HEK293 (cell line): ENCODE results near the gene ELMO1.

Experiments used
- CTCF ChIA-PET: fragments of 350-600 bp; formaldehyde crosslinking; extraction: SDS; loops from one replicate; lab custom pipeline; 2021; ENCODE audit warnings: antibody characterized with exemption; lab: Yijun Ruan, JAX
- POLR2A ChIA-PET: fragments of 300-600 bp; formaldehyde crosslinking; extraction: SDS; loops from one replicate; lab custom pipeline; 2020; ENCODE audit warnings: antibody characterized with exemption, inconsistent platforms; lab: Yijun Ruan, JAX
- H3K27ac ChIP-seq: fragments of 200-500 bp; sonication (Bioruptor generic); 2 replicates; pipeline ENCODE4 v1.5.1; 2014; ENCODE audit warnings: low read depth, low read length, control low read depth, inconsistent platforms; ENCODE audit errors: extremely low read depth
- H3K36me3 ChIP-seq, 2 experiments: fragments of 200-500 bp in 1 of 2; sonication (Bioruptor generic) in 1 of 2; 1 replicate in 1 of 2; 2 replicates in 1 of 2; pipeline ENCODE4 v1.5.1; 2014 to 2017; ENCODE audit warnings: inconsistent platforms in 2 of 2, low read length in 2 of 2; ENCODE audit not compliant: control insufficient read depth in 2 of 2, insufficient read depth in 1 of 2
- H3K4me1 ChIP-seq: fragments of 200-500 bp; sonication (Bioruptor generic); 2 replicates; pipeline ENCODE4 v1.5.1; 2014; ENCODE audit warnings: mild to moderate bottlenecking, low read length, inconsistent platforms; ENCODE audit not compliant: control insufficient read depth, insufficient read depth
- H3K4me3 ChIP-seq: 2 replicates; pipeline ENCODE4 v1.5.1; 2011; ENCODE audit warnings: low read depth, mild to moderate bottlenecking, control low read depth, low read length, moderate library complexity
- H3K9me3 ChIP-seq: fragments of 200-500 bp; sonication (Bioruptor generic); 2 replicates; pipeline ENCODE4 v1.5.1; 2014; ENCODE audit warnings: low read depth, low read length, inconsistent platforms; ENCODE audit not compliant: control insufficient read depth, insufficient read depth
- FEZF1 ChIP-seq: fragments of 450-650 bp; formaldehyde crosslinking; IDR thresholded peaks from 2 replicates; pipeline ENCODE4 v1.5.1; 2016; ENCODE audit warnings: missing biosample characterization, missing genetic modification characterization
- GLIS2 ChIP-seq: fragments of 450-650 bp; formaldehyde crosslinking; IDR thresholded peaks from 2 replicates; pipeline ENCODE4 v1.5.1; 2016; ENCODE audit warnings: missing biosample characterization, missing genetic modification characterization
- KLF16 ChIP-seq: fragments of 450-650 bp; formaldehyde crosslinking; IDR thresholded peaks from 2 replicates; pipeline ENCODE4 v1.5.1; 2017; ENCODE audit warnings: missing biosample characterization, missing genetic modification characterization
- PBX3 ChIP-seq: sonication (generic); formaldehyde crosslinking; IDR thresholded peaks from 2 replicates; pipeline ENCODE4 v1.8.1; 2022; ENCODE audit warnings: mild to moderate bottlenecking, moderate library complexity, missing genetic modification reagents
- SP2 ChIP-seq: fragments of 450-650 bp; formaldehyde crosslinking; IDR thresholded peaks from 2 replicates; pipeline ENCODE4 v1.5.1; 2016; ENCODE audit warnings: missing biosample characterization, missing genetic modification characterization
- SP3 ChIP-seq: fragments of 450-650 bp; formaldehyde crosslinking; IDR thresholded peaks from 2 replicates; pipeline ENCODE4 v1.5.1; 2016; ENCODE audit warnings: missing biosample characterization, missing genetic modification characterization
- YY1 ChIP-seq: fragments of 450-650 bp; formaldehyde crosslinking; IDR thresholded peaks from 2 replicates; pipeline ENCODE4 v1.5.1; 2018; ENCODE audit warnings: missing biosample characterization, missing genetic modification characterization
- ZNF138 ChIP-seq: fragments of 450-650 bp; formaldehyde crosslinking; IDR thresholded peaks from 2 replicates; pipeline ENCODE4 v1.5.1; 2016; ENCODE audit warnings: missing biosample characterization, missing genetic modification characterization, borderline replicate concordance
- ZNF155 ChIP-seq: fragments of 450-650 bp; formaldehyde crosslinking; IDR thresholded peaks from 2 replicates; pipeline ENCODE4 v1.5.1; 2016; ENCODE audit warnings: missing biosample characterization, missing genetic modification characterization
- ZNF16 ChIP-seq: fragments of 450-650 bp; formaldehyde crosslinking; IDR thresholded peaks from 2 replicates; pipeline ENCODE4 v1.5.1; 2016; ENCODE audit warnings: low read depth, missing biosample characterization, missing genetic modification characterization
- ZNF221 ChIP-seq: fragments of 450-650 bp; formaldehyde crosslinking; IDR thresholded peaks from 2 replicates; pipeline ENCODE4 v1.5.1; 2017; ENCODE audit warnings: missing biosample characterization, missing genetic modification characterization, borderline replicate concordance
- ZNF335 ChIP-seq: fragments of 450-650 bp; formaldehyde crosslinking; conservative IDR thresholded peaks from 2 replicates; pipeline ENCODE4 v1.5.1; 2016; ENCODE audit warnings: missing biosample characterization, missing genetic modification characterization
- ZNF341 ChIP-seq: fragments of 450-650 bp; formaldehyde crosslinking; IDR thresholded peaks from 2 replicates; pipeline ENCODE4; 2016; ENCODE audit warnings: low read depth, missing biosample characterization, missing genetic modification characterization
- ZNF354C ChIP-seq: fragments of 450-650 bp; formaldehyde crosslinking; IDR thresholded peaks from 2 replicates; pipeline ENCODE4 v1.5.1; 2016; ENCODE audit warnings: missing biosample characterization, missing genetic modification characterization, low read depth, borderline replicate concordance
- ZNF394 ChIP-seq: fragments of 450-650 bp; formaldehyde crosslinking; IDR thresholded peaks from 2 replicates; pipeline ENCODE4 v1.5.1; 2016; ENCODE audit warnings: missing biosample characterization, missing genetic modification characterization, mild to moderate bottlenecking, moderate library complexity, borderline replicate concordance
- ZNF416 ChIP-seq: fragments of 450-650 bp; formaldehyde crosslinking; IDR thresholded peaks from 2 replicates; pipeline ENCODE4 v1.5.1; 2016; ENCODE audit warnings: missing biosample characterization, missing genetic modification characterization
- ZNF510 ChIP-seq: fragments of 450-650 bp; formaldehyde crosslinking; IDR thresholded peaks from 2 replicates; pipeline ENCODE4 v1.5.1; 2018; ENCODE audit warnings: mild to moderate bottlenecking, missing genetic modification characterization, missing biosample characterization; ENCODE audit not compliant: insufficient replicate concordance
- ZNF514 ChIP-seq: fragments of 450-650 bp; formaldehyde crosslinking; IDR thresholded peaks from 2 replicates; pipeline ENCODE4 v1.5.1; 2016; ENCODE audit warnings: missing biosample characterization, missing genetic modification characterization
- ZNF529 ChIP-seq: fragments of 450-650 bp; formaldehyde crosslinking; IDR thresholded peaks from 2 replicates; pipeline ENCODE4 v1.5.1; 2017; ENCODE audit warnings: missing genetic modification characterization, missing biosample characterization; ENCODE audit not compliant: insufficient replicate concordance
- ZNF560 ChIP-seq: fragments of 450-650 bp; formaldehyde crosslinking; IDR thresholded peaks from 2 replicates; pipeline ENCODE4 v1.5.1; 2017; ENCODE audit warnings: missing biosample characterization, missing genetic modification characterization, borderline replicate concordance
- ZNF585B ChIP-seq: fragments of 450-650 bp; formaldehyde crosslinking; IDR thresholded peaks from 2 replicates; pipeline ENCODE4 v1.5.1; 2016; ENCODE audit warnings: missing biosample characterization, missing genetic modification characterization
- ZNF610 ChIP-seq: fragments of 450-650 bp; formaldehyde crosslinking; IDR thresholded peaks from 2 replicates; pipeline ENCODE4 v1.5.1; 2016; ENCODE audit warnings: missing biosample characterization, missing genetic modification characterization, borderline replicate concordance
- TF ChIP-seq, protein P1 (sequence below): fragments of 450-650 bp; formaldehyde crosslinking; IDR thresholded peaks from 2 replicates; pipeline ENCODE4 v1.5.1; 2016; ENCODE audit warnings: missing biosample characterization, missing genetic modification characterization
- TF ChIP-seq, protein P2 (sequence below): fragments of 450-650 bp; formaldehyde crosslinking; IDR thresholded peaks from 2 replicates; pipeline ENCODE4 v1.5.1; 2016; ENCODE audit warnings: missing biosample characterization, missing genetic modification characterization

Gene ELMO1

GRCh38 chr7:36951257-36951697, 497.4 kb downstream of the ELMO1 start:
- no peaks in the 10 kb centered on the region for H3K36me3 ChIP-seq
- H3K27ac ChIP-seq, result no peak overlapping the region
- POLR2A ChIA-PET, result no interaction called here
- TF ChIP-seq GLIS2 (tag by site-specific recombination) (no peak), ZNF610 (tag by site-specific recombination) (no peak), ZNF341 (tag by site-specific recombination) (no peak), ZNF416 (tag by site-specific recombination) (no peak), ZNF354C (tag by site-specific recombination) (no peak), YY1 (no peak), ZNF16 (tag by site-specific recombination) (no peak), FEZF1 (tag by site-specific recombination) (no peak), SP2 (tag by site-specific recombination) (no peak), ZNF514 (no peak), SP3 (tag by site-specific recombination) (no peak), ZNF510 (tag by site-specific recombination) (no peak)
- TF ChIP-seq, protein P1, sequence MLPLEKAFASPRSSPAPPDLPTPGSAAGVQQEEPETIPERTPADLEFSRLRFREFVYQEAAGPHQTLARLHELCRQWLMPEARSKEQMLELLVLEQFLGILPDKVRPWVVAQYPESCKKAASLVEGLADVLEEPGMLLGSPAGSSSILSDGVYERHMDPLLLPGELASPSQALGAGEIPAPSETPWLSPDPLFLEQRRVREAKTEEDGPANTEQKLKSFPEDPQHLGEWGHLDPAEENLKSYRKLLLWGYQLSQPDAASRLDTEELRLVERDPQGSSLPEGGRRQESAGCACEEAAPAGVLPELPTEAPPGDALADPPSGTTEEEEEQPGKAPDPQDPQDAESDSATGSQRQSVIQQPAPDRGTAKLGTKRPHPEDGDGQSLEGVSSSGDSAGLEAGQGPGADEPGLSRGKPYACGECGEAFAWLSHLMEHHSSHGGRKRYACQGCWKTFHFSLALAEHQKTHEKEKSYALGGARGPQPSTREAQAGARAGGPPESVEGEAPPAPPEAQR (tag by site-specific recombination), result no peak
- no peak overlapping the region for H3K4me3 ChIP-seq
- H3K4me1 ChIP-seq, result no peaks in the 10 kb centered on the region
- CTCF ChIA-PET, result interaction anchor here (0.9 kb wide), 1 partner anchor 10 kb away, joined by 3 read pairs; no protein-coding TSS in a partner anchor
- no peaks in the 10 kb centered on the region for H3K9me3 ChIP-seq

DNA sequence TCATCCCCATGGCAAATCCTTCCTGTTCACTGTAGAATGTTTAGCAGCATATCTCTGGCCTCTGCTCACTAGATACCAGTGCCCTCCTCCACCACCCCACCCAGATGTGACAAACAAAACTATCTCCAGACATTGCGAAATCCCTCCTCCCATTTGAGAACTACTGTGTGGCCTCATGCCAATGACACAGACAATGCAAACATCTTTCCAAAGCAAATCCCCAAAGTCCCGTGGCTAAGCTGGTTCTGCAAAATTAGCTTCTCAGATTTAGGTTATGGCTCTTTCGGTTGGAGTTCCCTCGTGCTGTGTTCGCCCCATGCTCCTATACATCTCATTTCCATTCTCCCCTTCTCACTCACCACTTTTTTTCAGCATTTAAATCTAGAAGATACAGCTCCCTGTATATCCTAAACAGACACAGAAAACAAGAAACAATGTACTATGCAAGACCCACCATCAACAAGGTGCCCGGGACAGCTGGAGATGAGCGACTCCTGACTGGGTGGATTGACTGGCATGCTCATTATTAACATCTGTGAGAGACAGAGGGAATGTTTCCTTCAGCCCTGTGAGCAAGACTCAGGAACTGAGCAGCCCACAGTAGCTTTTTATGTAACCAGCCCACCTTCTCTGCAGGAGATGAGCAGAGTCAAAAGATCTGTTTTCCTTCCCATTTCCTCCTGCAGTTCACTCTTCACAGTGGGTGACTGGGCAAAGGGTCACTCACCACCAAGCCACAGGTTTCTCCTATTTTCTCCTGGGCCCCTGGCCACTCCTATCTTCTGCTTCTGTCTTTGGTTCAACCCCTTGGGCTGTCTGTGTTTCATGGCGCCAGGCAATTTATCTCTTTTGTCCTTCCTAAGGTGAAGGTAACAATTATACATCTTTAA, 498.7 kb downstream of the ELMO1 start:
- no peaks in the 10 kb centered on the region for H3K4me1 ChIP-seq
- H3K27ac ChIP-seq, result no peak overlapping the region
- ChIA-PET POLR2A (no interaction called here), CTCF (no interaction called here)
- TF ChIP-seq ZNF138 (tag by site-specific recombination) (no peak), ZNF394 (no peak), ZNF529 (no peak), ZNF560 (tag by site-specific recombination) (no peak), ZNF585B (tag by site-specific recombination) (no peak), ZNF335 (tag by site-specific recombination) (no peak), ZNF221 (tag by site-specific recombination) (no peak), PBX3 (CRISPR knock-in tag) (no peak), ZNF155 (tag by site-specific recombination) (no peak), KLF16 (tag by site-specific recombination) (no peak)
- TF ChIP-seq, protein P2, sequence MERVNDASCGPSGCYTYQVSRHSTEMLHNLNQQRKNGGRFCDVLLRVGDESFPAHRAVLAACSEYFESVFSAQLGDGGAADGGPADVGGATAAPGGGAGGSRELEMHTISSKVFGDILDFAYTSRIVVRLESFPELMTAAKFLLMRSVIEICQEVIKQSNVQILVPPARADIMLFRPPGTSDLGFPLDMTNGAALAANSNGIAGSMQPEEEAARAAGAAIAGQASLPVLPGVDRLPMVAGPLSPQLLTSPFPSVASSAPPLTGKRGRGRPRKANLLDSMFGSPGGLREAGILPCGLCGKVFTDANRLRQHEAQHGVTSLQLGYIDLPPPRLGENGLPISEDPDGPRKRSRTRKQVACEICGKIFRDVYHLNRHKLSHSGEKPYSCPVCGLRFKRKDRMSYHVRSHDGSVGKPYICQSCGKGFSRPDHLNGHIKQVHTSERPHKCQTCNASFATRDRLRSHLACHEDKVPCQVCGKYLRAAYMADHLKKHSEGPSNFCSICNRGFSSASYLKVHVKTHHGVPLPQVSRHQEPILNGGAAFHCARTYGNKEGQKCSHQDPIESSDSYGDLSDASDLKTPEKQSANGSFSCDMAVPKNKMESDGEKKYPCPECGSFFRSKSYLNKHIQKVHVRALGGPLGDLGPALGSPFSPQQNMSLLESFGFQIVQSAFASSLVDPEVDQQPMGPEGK (tag by site-specific recombination), result no peak
- H3K4me3 ChIP-seq, result no peak overlapping the region
- no peaks in the 10 kb centered on the region for H3K9me3 ChIP-seq
- H3K36me3 ChIP-seq, result no peaks in the 10 kb centered on the region
